HepG2 (cell line): ENCODE data around the gene COX6A2. TPM values are rescaled to one million over a fixed set of nuclear protein-coding genes. Genes with fewer than 3 reads are reported as not detected.
A peak's percentile ranks its signal among the peaks of the same experiment; 100 is the strongest.

ENCODE experiments used
- ATF2 ChIP-seq: sonication (generic); formaldehyde crosslinking; IDR thresholded peaks from 2 replicates; pipeline ENCODE4 v1.4.0; 2020; ENCODE audit warnings: missing genetic modification reagents
- MIER3 ChIP-seq: IDR thresholded peaks from 2 replicates; pipeline ENCODE4 v1.6.1; 2016; ENCODE audit warnings: missing compliant biosample characterization, borderline replicate concordance
- NFIB ChIP-seq: sonication (generic); formaldehyde crosslinking; IDR thresholded peaks from 2 replicates; pipeline ENCODE4 v1.9.0; 2021; ENCODE audit warnings: missing genetic modification reagents, mild to moderate bottlenecking, borderline replicate concordance
- ONECUT2 ChIP-seq: sonication (generic); formaldehyde crosslinking; IDR thresholded peaks from 2 replicates; pipeline ENCODE4 v1.4.0; 2020; ENCODE audit warnings: missing genetic modification reagents
- PRDM10 ChIP-seq: sonication (generic); formaldehyde crosslinking; IDR thresholded peaks from 2 replicates; pipeline ENCODE4 v1.4.0; 2020; ENCODE audit warnings: low read depth, missing genetic modification reagents
- USF2 ChIP-seq, 2 experiments: sonication (generic) in 1 of 2; formaldehyde crosslinking in 1 of 2; IDR thresholded peaks; 2 replicates each; pipeline versions ENCODE4 v1.5.1 to v1.6.1; 2011 to 2020; ENCODE audit warnings: borderline replicate concordance in 1 of 2, low read depth in 1 of 2, low read length in 1 of 2, mild to moderate bottlenecking in 1 of 2, missing genetic modification reagents in 1 of 2, moderate library complexity in 1 of 2
- ZNF512 ChIP-seq: sonication (generic); formaldehyde crosslinking; IDR thresholded peaks from 2 replicates; pipeline ENCODE4 v1.4.0; 2020; ENCODE audit warnings: mild to moderate bottlenecking, missing genetic modification reagents
- ZNF615 ChIP-seq: sonication (generic); formaldehyde crosslinking; IDR thresholded peaks from 2 replicates; pipeline ENCODE4 v1.5.0; 2020; ENCODE audit warnings: mild to moderate bottlenecking, missing genetic modification reagents, borderline replicate concordance
- ZNF660 ChIP-seq: sonication (generic); formaldehyde crosslinking; IDR thresholded peaks from 2 replicates; pipeline ENCODE4 v1.5.1; 2020; ENCODE audit warnings: mild to moderate bottlenecking, low read depth, missing genetic modification reagents, borderline replicate concordance
- ZSCAN5A ChIP-seq: sonication (generic); formaldehyde crosslinking; IDR thresholded peaks from 2 replicates; pipeline ENCODE4 v1.8.0; 2022; ENCODE audit warnings: mild to moderate bottlenecking, missing genetic modification reagents, borderline replicate concordance
- polyA plus RNA-seq, 8 experiments: library from polyadenylated mRNA; depleted of rRNA in 3 of 8; stranded (reverse) in 7 of 8; unstranded in 1 of 8; fragments of >200 nt; fragmentation: Illumina TruSeq in 4 of 8; extraction: Trizol in 4 of 8; gene quantifications; 2 replicates each; pipeline versions ENCODE4 v1.2.1 to v1.2.3, GENCODE V29; 2011 to 2016; ENCODE audit warnings: low read depth in 4 of 8, missing spikeins in 1 of 8, mixed read lengths in 1 of 8; ENCODE audit not compliant: insufficient read depth in 1 of 8
- total RNA-seq, 5 experiments: library from RNA; depleted of rRNA; stranded (reverse); fragments of >200 nt; fragmentation: Illumina TruSeq; extraction: Trizol; gene quantifications; 2 replicates each; pipeline ENCODE4 v1.2.3, GENCODE V29; 2016; ENCODE audit warnings: low read depth in 1 of 5

The COX6A2 gene
- total and polyA plus RNA-seq, 2 of the 13 experiments (the other 11 are each of a cell fraction or from before 2014, with no cell fraction given): not detected

GRCh38 chr16:31456988-31457360 lies 28.8 kb upstream of the COX6A2 start (continued):
- no peak for TF ChIP-seq PRDM10 (CRISPR knock-in tag)
- no peak for TF ChIP-seq MIER3 (CRISPR knock-in tag)
- TF ChIP-seq ZNF512 (CRISPR knock-in tag): no peak
- TF ChIP-seq ONECUT2 (CRISPR knock-in tag): no peak
- 0 out of 2 replicates have a peak, but pooled peaks have one; percentile 30 for TF ChIP-seq ATF2
- TF ChIP-seq ZNF615 (CRISPR knock-in tag): no peak
- no peak for TF ChIP-seq ZNF660
- TF ChIP-seq ZSCAN5A (CRISPR knock-in tag): no peak
- no peak for TF ChIP-seq NFIB
- no peak for TF ChIP-seq USF2 (IDR thresholded peaks at IDR 0.05; ENCODE audit: low read depth, low read length)
- TF ChIP-seq USF2 (CRISPR knock-in tag; IDR thresholded peaks at IDR 0.05; ENCODE audit: borderline replicate concordance): no peak
